ENCODE measurements around the gene C6.

Gene C6

GRCh38 chr5:41122459-41122858 is 90.9 kb downstream of the C6 start:
- H2BK5ac ChIP-seq (ENCODE audit: low read length) = no peak overlapping the region
- H2BK15ac ChIP-seq (ENCODE audit: low read length) = no peak overlapping the region
- no peak overlapping the region for H3K18ac ChIP-seq (ENCODE audit: low read length)
- H3K9ac ChIP-seq (ENCODE audit: low read depth, low read length, poor library complexity) = no peak overlapping the region
- no peak overlapping the region for H3K27ac ChIP-seq (replicated peaks; ENCODE audit: low read length)
- no peak overlapping the region for H3K4me3 ChIP-seq (ENCODE audit: low read length in 2 of 2)
- H2AK5ac ChIP-seq (ENCODE audit: low read depth, low read length) = no peak overlapping the region
- no peak overlapping the region for H4K91ac ChIP-seq (ENCODE audit: low read depth, low read length, poor library complexity)
- DNase-seq (ENCODE audit: low spot score) = no peak
- no peaks in the 10 kb centered on the region for H3K9me3 ChIP-seq (replicated peaks in 1 of 2; ENCODE audit: control insufficient read depth in 2 of 2, insufficient read depth in 1 of 2, low read depth in 1 of 2, low read length in 2 of 2)
- no peaks in the 10 kb centered on the region for H3K27me3 ChIP-seq (ENCODE audit: control insufficient read depth in 3 of 3, insufficient read depth in 3 of 3, low read depth in 1 of 3, low read length in 3 of 3)
- H3K4ac ChIP-seq (ENCODE audit: low read length) = no peak overlapping the region
- no peak overlapping the region for H2BK120ac ChIP-seq (ENCODE audit: low read depth, low read length)
- no peak overlapping the region for H3K14ac ChIP-seq (ENCODE audit: low read length)
- H2BK12ac ChIP-seq (ENCODE audit: low read length) = no peak overlapping the region
- H3K36me3 ChIP-seq (replicated peaks in 1 of 2; ENCODE audit: control insufficient read depth in 2 of 2, insufficient read depth in 2 of 2, low read length in 2 of 2) = no peaks in the 10 kb centered on the region
- no CpG with 5 or more reads among the region's 7 CpGs for WGBS, 2 donors (ENCODE audit: extremely low coverage in 2 of 2, insufficient read length in 2 of 2, insufficient replicate concordance in 1 of 2)
- no peak overlapping the region for H3K4me2 ChIP-seq (ENCODE audit: insufficient read depth, low read length, poor library complexity, severe bottlenecking)
- no peak overlapping the region for H3K23ac ChIP-seq (ENCODE audit: low read depth, low read length, poor library complexity)
- no peaks in the 10 kb centered on the region for H3K4me1 ChIP-seq (ENCODE audit: control insufficient read depth in 2 of 2, insufficient read depth in 1 of 2, low read depth in 1 of 2, low read length in 2 of 2)
- H3K79me1 ChIP-seq (ENCODE audit: low read depth, low read length) = no peaks in the 10 kb centered on the region
- no peak overlapping the region for H4K8ac ChIP-seq (ENCODE audit: low read depth, low read length)
- peak overlapping the region; percentile 36 for H2AFZ ChIP-seq (ENCODE audit: low read length)

- no peak overlapping the region for H3K18ac ChIP-seq (ENCODE audit: low read length)
- H3K14ac ChIP-seq (ENCODE audit: low read length) = no peak overlapping the region
- H3K9me3 ChIP-seq (replicated peaks in 1 of 2; ENCODE audit: control insufficient read depth in 2 of 2, insufficient read depth in 1 of 2, low read depth in 1 of 2, low read length in 2 of 2) = no peaks in the 10 kb centered on the region
- no peak overlapping the region for H2BK5ac ChIP-seq (ENCODE audit: low read length)
- no peak for DNase-seq (ENCODE audit: low spot score)
- no peak overlapping the region for H2AFZ ChIP-seq (ENCODE audit: low read length)
- H3K9ac ChIP-seq (ENCODE audit: low read depth, low read length, poor library complexity) = no peak overlapping the region
- no peak overlapping the region for H2AK5ac ChIP-seq (ENCODE audit: low read depth, low read length)
- no peak overlapping the region for H3K27ac ChIP-seq (replicated peaks; ENCODE audit: low read length)
- no peak overlapping the region for H2BK15ac ChIP-seq (ENCODE audit: low read length)
- no peaks in the 10 kb centered on the region for H3K27me3 ChIP-seq (ENCODE audit: control insufficient read depth in 3 of 3, insufficient read depth in 3 of 3, low read depth in 1 of 3, low read length in 3 of 3)
- no peaks in the 10 kb centered on the region for H3K79me1 ChIP-seq (ENCODE audit: low read depth, low read length)
- no peak overlapping the region for H3K4me3 ChIP-seq (ENCODE audit: low read length in 2 of 2)
- H3K4me2 ChIP-seq (ENCODE audit: insufficient read depth, low read length, poor library complexity, severe bottlenecking) = no peak overlapping the region
- no peaks in the 10 kb centered on the region for H3K4me1 ChIP-seq (ENCODE audit: control insufficient read depth in 2 of 2, insufficient read depth in 1 of 2, low read depth in 1 of 2, low read length in 2 of 2)
- no peak overlapping the region for H2BK12ac ChIP-seq (ENCODE audit: low read length)
- H3K23ac ChIP-seq (ENCODE audit: low read depth, low read length, poor library complexity) = no peak overlapping the region
- no peak overlapping the region for H4K8ac ChIP-seq (ENCODE audit: low read depth, low read length)
- no peak overlapping the region for H4K91ac ChIP-seq (ENCODE audit: low read depth, low read length, poor library complexity)
- no CpG with 5 or more reads among the region's 8 CpGs for WGBS, 2 donors (ENCODE audit: extremely low coverage in 2 of 2, insufficient read length in 2 of 2, insufficient replicate concordance in 1 of 2)
- no peaks in the 10 kb centered on the region for H3K36me3 ChIP-seq (replicated peaks in 1 of 2; ENCODE audit: control insufficient read depth in 2 of 2, insufficient read depth in 2 of 2, low read length in 2 of 2)
- H2BK120ac ChIP-seq (ENCODE audit: low read depth, low read length) = no peak overlapping the region
- no peak overlapping the region for H3K4ac ChIP-seq (ENCODE audit: low read length)
Observed at GRCh38 chr5:41120600-41120999, 92.7 kb downstream of the C6 start.

GRCh38 chr5:41118177-41118576 is 95.2 kb downstream of the C6 start:
- H3K27me3 ChIP-seq (ENCODE audit: control insufficient read depth in 3 of 3, insufficient read depth in 3 of 3, low read depth in 1 of 3, low read length in 3 of 3) = no peaks in the 10 kb centered on the region

GRCh38 chr5:41115281-41115680 is 98.1 kb downstream of the C6 start:
- Histone ChIP-seq H3K27ac (replicated peaks; ENCODE audit: low read length) (no peak overlapping the region), H2BK15ac (ENCODE audit: low read length) (no peak overlapping the region), H2AK5ac (ENCODE audit: low read depth, low read length) (no peak overlapping the region), H3K79me1 (ENCODE audit: low read depth, low read length) (no peaks in the 10 kb centered on the region), H3K18ac (ENCODE audit: low read length) (no peak overlapping the region), H3K14ac (ENCODE audit: low read length) (no peak overlapping the region), H3K4me1 (ENCODE audit: control insufficient read depth in 2 of 2, insufficient read depth in 1 of 2, low read depth in 1 of 2, low read length in 2 of 2) (no peaks in the 10 kb centered on the region), H3K4ac (ENCODE audit: low read length) (no peak overlapping the region), H3K27me3 (ENCODE audit: control insufficient read depth in 3 of 3, insufficient read depth in 3 of 3, low read depth in 1 of 3, low read length in 3 of 3) (no peaks in the 10 kb centered on the region), H2BK5ac (ENCODE audit: low read length) (no peak overlapping the region), H2BK120ac (ENCODE audit: low read depth, low read length) (no peak overlapping the region), H3K4me2 (ENCODE audit: insufficient read depth, low read length, poor library complexity, severe bottlenecking) (no peak overlapping the region), H3K9me3 (replicated peaks in 1 of 2; ENCODE audit: control insufficient read depth in 2 of 2, insufficient read depth in 1 of 2, low read depth in 1 of 2, low read length in 2 of 2) (no peaks in the 10 kb centered on the region), H4K91ac (ENCODE audit: low read depth, low read length, poor library complexity) (no peak overlapping the region), H2BK12ac (ENCODE audit: low read length) (no peak overlapping the region), H3K4me3 (ENCODE audit: low read length in 2 of 2) (no peak overlapping the region), H3K36me3 (replicated peaks in 1 of 2; ENCODE audit: control insufficient read depth in 2 of 2, insufficient read depth in 2 of 2, low read length in 2 of 2) (no peaks in the 10 kb centered on the region), H3K23ac (ENCODE audit: low read depth, low read length, poor library complexity) (no peak overlapping the region), H4K8ac (ENCODE audit: low read depth, low read length) (no peak overlapping the region), H3K9ac (ENCODE audit: low read depth, low read length, poor library complexity) (no peak overlapping the region), H2AFZ (ENCODE audit: low read length) (no peak overlapping the region)
- DNase-seq (ENCODE audit: low spot score) = no peak
- WGBS, 2 donors (ENCODE audit: extremely low coverage in 2 of 2, insufficient read length in 2 of 2, insufficient replicate concordance in 1 of 2) = no CpG with 5 or more reads among the region's 2 CpGs

More at GRCh38 chr5:41118177-41118576, 95.2 kb downstream of the C6 start:
- Histone ChIP-seq H3K18ac (ENCODE audit: low read length) (no peak overlapping the region), H4K8ac (ENCODE audit: low read depth, low read length) (no peak overlapping the region), H2BK5ac (ENCODE audit: low read length) (no peak overlapping the region), H3K4ac (ENCODE audit: low read length) (no peak overlapping the region), H3K4me2 (ENCODE audit: insufficient read depth, low read length, poor library complexity, severe bottlenecking) (no peak overlapping the region), H2BK120ac (ENCODE audit: low read depth, low read length) (no peak overlapping the region), H3K4me3 (ENCODE audit: low read length in 2 of 2) (no peak overlapping the region), H3K14ac (ENCODE audit: low read length) (no peak overlapping the region), H3K36me3 (replicated peaks in 1 of 2; ENCODE audit: control insufficient read depth in 2 of 2, insufficient read depth in 2 of 2, low read length in 2 of 2) (no peaks in the 10 kb centered on the region), H2AK5ac (ENCODE audit: low read depth, low read length) (no peak overlapping the region), H2BK15ac (ENCODE audit: low read length) (no peak overlapping the region), H4K91ac (ENCODE audit: low read depth, low read length, poor library complexity) (no peak overlapping the region), H3K27ac (replicated peaks; ENCODE audit: low read length) (no peak overlapping the region), H2AFZ (ENCODE audit: low read length) (no peak overlapping the region), H3K79me1 (ENCODE audit: low read depth, low read length) (no peaks in the 10 kb centered on the region), H3K9ac (ENCODE audit: low read depth, low read length, poor library complexity) (no peak overlapping the region), H3K23ac (ENCODE audit: low read depth, low read length, poor library complexity) (no peak overlapping the region), H3K4me1 (ENCODE audit: control insufficient read depth in 2 of 2, insufficient read depth in 1 of 2, low read depth in 1 of 2, low read length in 2 of 2) (no peaks in the 10 kb centered on the region), H3K9me3 (replicated peaks in 1 of 2; ENCODE audit: control insufficient read depth in 2 of 2, insufficient read depth in 1 of 2, low read depth in 1 of 2, low read length in 2 of 2) (no peaks in the 10 kb centered on the region), H2BK12ac (ENCODE audit: low read length) (no peak overlapping the region)
- DNase-seq (ENCODE audit: low spot score) = no peak
- no CpG with 5 or more reads among the region's 3 CpGs for WGBS, 2 donors (ENCODE audit: extremely low coverage in 2 of 2, insufficient read length in 2 of 2, insufficient replicate concordance in 1 of 2)

All from neuronal stem cell (in vitro differentiated cells).